Measurements from ENCODE around the gene AFG1L.
"Not testable (repeated sequence)": the region's sequence is repeated elsewhere in the genome, so short reads cannot be mapped to it uniquely, and the experiment has no call there.

The AFG1L gene

GRCh38 chr6:108449717-108450116 is 154.9 kb downstream of the AFG1L start:
- in situ Hi-C loops (cut with HindIII; ENCODE audit: low sequenced_read_pairs), result not testable (repeated sequence)

- in situ Hi-C loops (cut with HindIII; ENCODE audit: low sequenced_read_pairs), result no loop called here
Measured at GRCh38 chr6:108451816-108452215, 157.0 kb downstream of the AFG1L start.

GRCh38 chr6:108452711-108453195 is 157.9 kb downstream of the AFG1L start:
- in situ Hi-C loops (cut with HindIII; ENCODE audit: low sequenced_read_pairs), result no loop called here

- in situ Hi-C loops (cut with HindIII; ENCODE audit: low sequenced_read_pairs), result no loop called here
Measured at GRCh38 chr6:108453601-108454185, 158.8 kb downstream of the AFG1L start.

- in situ Hi-C loops (cut with HindIII; ENCODE audit: low sequenced_read_pairs), result no loop called here
Measured at GRCh38 chr6:108454356-108454755, 159.5 kb downstream of the AFG1L start.

- in situ Hi-C loops (cut with HindIII; ENCODE audit: low sequenced_read_pairs), result no loop called here
Measured at GRCh38 chr6:108455688-108456087, 160.8 kb downstream of the AFG1L start.

- in situ Hi-C loops (cut with HindIII; ENCODE audit: low sequenced_read_pairs), result no loop called here
Measured at GRCh38 chr6:108463784-108464183, 168.9 kb downstream of the AFG1L start.

- in situ Hi-C loops (cut with HindIII; ENCODE audit: low sequenced_read_pairs), result no loop called here
Measured at GRCh38 chr6:108464418-108465097, 169.7 kb downstream of the AFG1L start.

GRCh38 chr6:108465098-108465495 is 170.2 kb downstream of the AFG1L start:
- in situ Hi-C loops (cut with HindIII; ENCODE audit: low sequenced_read_pairs), result no loop called here

- in situ Hi-C loops (cut with HindIII; ENCODE audit: low sequenced_read_pairs), result no loop called here
Measured at GRCh38 chr6:108468346-108468745, 173.5 kb downstream of the AFG1L start.

GRCh38 chr6:108469316-108469715 is 174.5 kb downstream of the AFG1L start:
- in situ Hi-C loops (cut with HindIII; ENCODE audit: low sequenced_read_pairs), result no loop called here

GRCh38 chr6:108473197-108473596 is 178.3 kb downstream of the AFG1L start:
- in situ Hi-C loops (cut with HindIII; ENCODE audit: low sequenced_read_pairs), result no loop called here

GRCh38 chr6:108476376-108476775 is 181.5 kb downstream of the AFG1L start:
- in situ Hi-C loops (cut with HindIII; ENCODE audit: low sequenced_read_pairs), result no loop called here

- in situ Hi-C loops (cut with HindIII; ENCODE audit: low sequenced_read_pairs), result no loop called here
Measured at GRCh38 chr6:108476847-108477430, 182.1 kb downstream of the AFG1L start.

- in situ Hi-C loops (cut with HindIII; ENCODE audit: low sequenced_read_pairs), result no loop called here
Measured at GRCh38 chr6:108482559-108482958, 187.7 kb downstream of the AFG1L start.

GRCh38 chr6:108484016-108484415 is 189.2 kb downstream of the AFG1L start:
- in situ Hi-C loops (cut with HindIII; ENCODE audit: low sequenced_read_pairs), result no loop called here

- in situ Hi-C loops (cut with HindIII; ENCODE audit: low sequenced_read_pairs), result loop anchor here (10.0 kb wide), 1 partner anchor 375 kb away; no protein-coding TSS in a partner anchor
Measured at GRCh38 chr6:108489699-108490098, 194.8 kb downstream of the AFG1L start.

GRCh38 chr6:108492131-108492766 is 197.4 kb downstream of the AFG1L start:
- in situ Hi-C loops (cut with HindIII; ENCODE audit: low sequenced_read_pairs), result loop anchor here (10.0 kb wide), 1 partner anchor 377 kb away; no protein-coding TSS in a partner anchor

- in situ Hi-C loops (cut with HindIII; ENCODE audit: low sequenced_read_pairs), result loop anchor here (10.0 kb wide), 1 partner anchor 380 kb away; no protein-coding TSS in a partner anchor
Measured at GRCh38 chr6:108494434-108494833, 199.6 kb downstream of the AFG1L start.

GRCh38 chr6:108497883-108498282 is 203.0 kb downstream of the AFG1L start:
- in situ Hi-C loops (cut with HindIII; ENCODE audit: low sequenced_read_pairs), result loop anchor here (10.0 kb wide), 1 partner anchor 383 kb away; no protein-coding TSS in a partner anchor

- in situ Hi-C loops (cut with HindIII; ENCODE audit: low sequenced_read_pairs), result no loop called here
Measured at GRCh38 chr6:108501559-108501958, 206.7 kb downstream of the AFG1L start.

All from endothelial cell of hepatic sinusoid (primary cell).